HUDEP-2 (cell line): ENCODE results near the gene GFM1.

Source experiments
- DNase-seq, 76 experiments: peaks; one replicate each; lab custom pipeline; 2025; ENCODE audit not compliant: unreplicated experiment in 76 of 76; lab: John Stamatoyannopoulos, UW

GFM1 gene

DNA sequence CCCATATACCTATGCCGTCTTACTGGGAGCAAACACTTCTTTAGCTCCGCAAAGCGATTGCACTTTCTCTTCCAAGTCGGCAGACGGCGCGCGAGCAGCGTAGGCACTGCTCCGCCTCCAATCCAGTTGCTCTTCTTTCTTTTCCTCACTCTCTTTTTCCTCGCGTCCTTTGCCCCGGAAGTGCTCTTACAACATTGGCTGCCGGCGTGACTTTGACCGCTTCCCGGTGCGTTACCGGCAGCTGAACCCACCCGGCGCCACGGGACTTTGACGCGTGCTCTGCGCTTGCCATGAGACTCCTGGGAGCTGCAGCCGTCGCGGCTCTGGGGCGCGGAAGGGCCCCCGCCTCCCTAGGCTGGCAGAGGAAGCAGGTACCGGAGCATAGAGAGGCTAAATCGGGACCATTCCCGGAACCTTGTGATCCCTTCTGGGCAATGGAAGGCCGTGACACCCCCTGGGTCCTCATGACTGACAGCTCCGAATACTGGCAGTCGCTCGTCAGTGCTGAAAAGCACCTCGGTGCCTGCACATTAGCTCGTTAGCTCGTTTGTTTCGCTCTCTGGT, at the start of gene GFM1:
Gene GFM1 (plus strand): TSS at position 183 of the 564 bp plus-strand sequence. CDS start 108 bp downstream, at position 291.
- peak; percentile 28 to 93 (median 84) for DNase-seq

GRCh38 chr3:158600787-158601186, 43.5 kb upstream of the GFM1 start:
- DNase-seq = no peak

- no peak for DNase-seq
Observed at GRCh38 chr3:158602227-158602626, 42.1 kb upstream of the GFM1 start.

GRCh38 chr3:158617982-158618875, 26.1 kb upstream of the GFM1 start:
- DNase-seq = no peak

DNA sequence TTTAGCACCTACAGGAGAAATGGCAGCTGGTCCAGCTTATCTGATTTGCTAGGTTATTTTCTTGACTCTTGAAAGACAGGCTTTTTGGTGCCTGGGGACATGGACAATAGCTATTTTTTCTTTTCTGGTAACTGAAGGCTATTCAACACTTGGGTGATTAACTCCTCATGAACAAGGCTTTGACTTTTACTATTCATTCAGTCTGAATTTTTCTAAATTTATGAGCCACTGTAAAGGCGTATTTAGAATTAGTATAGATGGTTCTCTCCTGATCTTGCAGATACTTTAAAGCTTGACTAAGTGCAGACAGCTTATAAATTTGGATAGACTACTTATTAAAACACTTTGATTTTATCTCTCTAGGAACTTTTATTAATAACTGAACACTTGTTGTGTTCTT, 18.4 kb upstream of the GFM1 start:
- DNase-seq = no peak

DNA sequence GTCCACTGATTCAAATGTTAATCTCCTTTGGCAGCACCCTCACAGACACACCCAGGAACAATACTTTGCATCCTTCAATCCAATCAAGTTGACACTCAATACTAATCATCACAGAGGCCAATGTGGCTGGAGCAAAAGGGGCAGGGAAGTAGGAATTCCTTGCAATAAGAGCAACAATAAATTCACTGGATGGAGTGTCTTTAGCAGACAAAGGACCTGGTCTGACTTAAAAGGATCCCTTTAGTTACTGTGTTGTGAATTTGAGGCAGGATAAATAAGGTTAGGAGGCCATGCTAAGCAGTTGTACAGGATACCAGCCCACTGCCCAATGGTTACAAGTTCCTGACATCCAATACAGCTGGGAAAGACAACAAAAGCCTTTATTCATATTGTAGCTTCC, 12.3 kb upstream of the GFM1 start:
- no peak for DNase-seq

DNA sequence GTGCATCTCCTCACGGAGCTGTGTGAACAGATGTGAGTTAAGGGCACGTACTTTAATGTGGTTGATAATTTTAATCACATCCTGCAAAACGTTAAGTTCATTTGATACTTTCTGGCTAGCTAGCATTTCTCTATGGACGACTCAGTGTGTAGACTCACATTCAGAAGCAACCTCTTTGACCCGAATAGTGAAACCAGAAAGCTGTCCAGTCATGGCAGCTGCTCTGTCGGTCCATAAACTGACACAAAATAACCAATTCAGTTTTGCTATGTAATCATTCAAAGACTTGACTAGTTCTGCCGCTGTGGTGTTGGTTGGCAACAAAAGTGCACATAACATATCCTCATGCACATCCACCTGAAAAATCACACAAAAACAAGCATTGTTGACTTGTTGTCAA, 3.7 kb upstream of the GFM1 start:
- DNase-seq = no peak

DNA sequence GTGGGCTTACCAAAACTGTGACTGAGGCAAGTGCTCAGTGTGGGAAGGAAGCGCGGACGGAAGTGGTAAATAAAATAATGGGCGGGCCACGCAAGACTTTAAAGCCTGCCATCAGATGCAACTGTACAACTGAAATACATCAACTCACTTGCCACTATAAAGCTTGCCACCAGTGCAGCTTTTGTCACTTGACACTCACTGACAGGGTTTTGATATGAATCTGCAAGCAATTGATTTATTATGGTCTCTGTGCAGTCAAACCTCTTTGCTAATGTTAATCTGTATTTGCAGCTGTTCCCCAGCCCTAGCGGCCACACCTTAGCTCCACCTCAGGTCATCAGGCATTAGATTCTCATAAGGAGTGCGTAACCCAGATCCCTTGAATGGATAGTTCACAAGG, 2.3 kb upstream of the GFM1 start:
- peak in 1 of 76 experiments; percentile 3 for DNase-seq

- no peak for DNase-seq
Observed at GRCh38 chr3:158642474-158643210, 1.7 kb upstream of the GFM1 start.

- DNase-seq = peak in 13 of 76 experiments; percentile 11 to 45 (median 19)
Observed at GRCh38 chr3:158649791-158650190, 5.5 kb downstream of the GFM1 start.

GRCh38 chr3:158651192-158651591, 6.9 kb downstream of the GFM1 start:
- DNase-seq = no peak

DNA sequence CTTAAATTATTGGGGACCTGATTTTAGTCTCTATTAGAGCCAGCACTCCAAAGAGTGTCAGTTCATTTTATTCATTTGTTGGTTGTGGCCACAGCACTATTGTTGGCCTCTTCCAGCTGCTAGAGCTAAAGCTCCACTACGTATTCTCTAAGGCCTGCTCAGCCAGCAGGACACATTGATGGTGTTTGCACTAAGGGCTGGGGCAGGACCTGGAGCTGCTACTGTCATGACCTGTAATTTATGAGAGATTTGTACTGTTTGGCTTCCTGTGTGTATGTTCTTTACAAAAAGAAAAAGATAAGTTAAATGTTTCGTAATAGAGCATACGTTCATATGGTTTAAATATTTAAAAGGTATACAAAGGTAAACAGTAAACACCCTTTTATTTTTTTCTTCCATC, 8.1 kb downstream of the GFM1 start:
- DNase-seq = no peak

DNA sequence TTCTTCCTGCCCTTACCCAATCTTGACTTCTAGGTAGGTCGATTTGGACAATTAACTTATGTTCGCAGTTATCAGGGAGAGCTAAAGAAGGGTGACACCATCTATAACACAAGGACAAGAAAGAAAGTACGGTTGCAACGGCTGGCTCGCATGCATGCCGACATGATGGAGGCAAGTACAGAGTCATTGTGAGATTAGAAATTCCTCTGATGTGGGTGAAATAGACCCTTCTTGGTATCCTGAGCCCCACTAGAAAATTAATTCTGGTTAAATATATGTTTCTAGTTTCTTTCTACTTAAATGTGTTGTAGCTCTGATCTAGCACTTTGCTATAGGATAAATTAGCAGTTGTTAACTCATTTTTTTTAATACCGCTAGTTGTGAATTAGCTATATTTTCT, 14.6 kb downstream of the GFM1 start:
- no peak for DNase-seq

DNA sequence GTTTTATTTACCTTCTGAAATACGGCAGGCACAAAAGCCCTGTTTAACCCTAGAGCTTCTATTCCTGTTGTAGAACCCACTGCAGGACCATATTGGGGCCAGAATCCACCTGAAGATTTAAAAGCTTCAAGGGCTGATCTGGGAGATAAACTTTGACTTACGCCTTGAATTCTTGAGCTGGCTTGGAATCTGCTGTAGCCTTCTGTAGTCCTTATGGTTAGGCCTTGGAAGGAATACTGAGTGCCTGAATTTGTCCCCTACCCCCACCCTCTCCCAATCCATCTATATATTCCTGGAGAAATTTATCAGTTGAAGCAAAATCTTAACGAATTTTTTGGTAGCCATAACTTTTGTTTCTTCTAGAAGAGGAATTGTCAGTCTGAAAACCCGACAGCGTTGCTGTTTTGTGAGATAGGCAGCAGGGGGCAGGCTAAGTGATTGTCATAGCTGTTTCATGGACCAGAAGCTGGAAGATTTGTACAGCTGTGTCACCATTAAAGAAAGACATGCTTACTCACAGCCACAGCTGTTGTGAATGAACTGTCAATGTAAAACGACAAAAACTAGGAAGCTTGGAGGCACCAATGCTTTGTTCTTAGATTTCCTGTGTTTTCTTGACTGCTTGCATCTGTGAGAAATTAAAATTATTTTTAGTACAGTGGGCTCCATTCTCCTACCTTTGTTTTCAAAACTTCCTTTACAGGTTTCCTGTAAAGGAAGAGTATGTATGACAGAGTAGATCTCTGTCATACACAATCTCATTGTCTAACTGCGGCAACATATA, 15.3 kb downstream of the GFM1 start:
- DNase-seq = peak in 58 of 76 experiments; percentile 8 to 70 (median 35)

DNA sequence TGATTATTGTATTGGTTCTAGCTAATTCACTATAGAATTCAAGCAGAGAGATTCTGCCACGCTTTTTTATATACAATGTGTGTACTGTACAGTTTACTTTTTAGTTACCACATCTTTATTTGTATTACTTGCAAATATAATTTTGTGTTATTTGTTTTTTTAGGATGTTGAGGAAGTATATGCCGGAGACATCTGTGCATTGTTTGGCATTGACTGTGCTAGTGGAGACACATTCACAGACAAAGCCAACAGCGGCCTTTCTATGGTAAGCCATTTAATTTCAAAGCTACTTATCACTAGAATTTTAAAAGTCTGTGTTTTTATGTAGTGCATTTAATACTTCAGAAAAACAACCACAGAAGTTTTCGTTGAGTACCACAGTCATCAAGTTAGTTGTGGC, 16.4 kb downstream of the GFM1 start:
- no peak for DNase-seq

DNA sequence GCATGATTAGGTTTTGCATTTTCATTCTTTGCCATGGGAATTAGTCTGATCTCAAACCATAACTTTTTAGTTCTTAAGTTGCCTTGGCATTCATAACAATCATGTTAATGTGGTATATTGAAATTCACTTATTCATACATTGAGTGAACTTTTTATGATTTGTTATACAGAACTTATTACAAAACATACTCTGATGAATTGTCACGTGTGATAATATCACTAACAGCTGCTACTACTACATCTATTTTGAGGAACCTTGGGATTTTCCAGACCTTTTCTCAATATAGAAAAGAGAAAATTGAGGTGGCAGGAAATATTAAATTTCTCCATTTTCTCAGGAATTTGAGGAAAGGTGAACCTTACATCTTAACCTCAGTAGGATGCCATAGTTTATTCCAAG, 18.9 kb downstream of the GFM1 start:
- DNase-seq = no peak

- no peak for DNase-seq
Observed at GRCh38 chr3:158663832-158664231, 19.5 kb downstream of the GFM1 start.

GRCh38 chr3:158666416-158666815, 22.1 kb downstream of the GFM1 start:
- no peak for DNase-seq

- no peak for DNase-seq
Observed at GRCh38 chr3:158668506-158668905, 24.2 kb downstream of the GFM1 start.

DNA sequence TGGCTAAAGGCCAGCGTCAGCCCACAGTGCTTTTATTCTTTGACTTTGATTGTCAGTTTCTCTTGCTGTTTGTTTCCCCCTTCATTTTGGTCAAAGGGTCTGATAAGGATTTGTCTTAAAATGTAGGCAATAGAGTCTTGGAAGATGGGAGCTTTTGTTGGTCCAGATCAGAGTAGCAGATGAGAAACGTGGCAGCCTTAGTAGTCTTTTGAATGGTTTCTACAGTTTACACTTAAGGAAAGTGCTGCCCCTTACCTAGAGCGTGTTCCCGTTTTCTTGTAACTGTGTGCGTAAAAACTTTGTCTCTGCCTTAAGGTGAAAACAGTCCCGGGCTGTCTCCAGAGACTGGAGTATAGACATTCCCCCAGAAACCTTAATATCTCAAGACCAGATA, 27.5 kb downstream of the GFM1 start:
- peak in 11 of 76 experiments; percentile 15 to 45 (median 27) for DNase-seq
